Sigmoid colon (tissue), 7 donors: Measurements from ENCODE around the gene USP17L13. TPM values are rescaled to one million over a fixed set of nuclear protein-coding genes. Genes with fewer than 3 reads are reported as not detected.
"Not testable (repeated sequence)": the region's sequence is repeated elsewhere in the genome, so short reads cannot be mapped to it uniquely, and the experiment has no call there.

ENCODE experiments used
- DNase-seq: peaks from one replicate; pipeline ENCODE4 v3.0.0-alpha.2; 2019
- H3K27ac ChIP-seq, 4 donors: fragments of 200-600 bp; sonication (generic); one replicate each; pipeline ENCODE4 v1.5.1; 2016 to 2019; ENCODE audit warnings: mild to moderate bottlenecking in 1 of 4
- H3K27me3 ChIP-seq, 3 donors: fragments of 200-600 bp; sonication (generic); one replicate each; pipeline ENCODE4 v1.5.1; 2019; ENCODE audit warnings: mild to moderate bottlenecking in 1 of 3
- H3K36me3 ChIP-seq, 4 donors: fragments of 200-600 bp; sonication (generic); one replicate each; pipeline ENCODE4 v1.5.1; 2016 to 2019
- H3K4me1 ChIP-seq, 4 donors: fragments of 200-600 bp; sonication (generic); one replicate each; pipeline ENCODE4 v1.5.1; 2017 to 2019
- H3K4me3 ChIP-seq, 4 donors: fragments of 200-600 bp; sonication (generic); one replicate each; pipeline ENCODE4 v1.5.1; 2017 to 2019; ENCODE audit warnings: mild to moderate bottlenecking in 2 of 4, moderate library complexity in 1 of 4
- H3K9me3 ChIP-seq, 4 donors: fragments of 200-600 bp in 3 of 4; sonication (generic) in 3 of 4; one replicate each; pipeline versions ENCODE4 v1.5.1 to v1.6.1; 2013 to 2019
- WGBS, 2 donors: extraction: QIAGEN DNeasy Blood & Tissue Kit; methylation state at CpG; one replicate each; pipeline ENCODE4 v1.1.7; 2013; 5-methylcytosine and 5-hydroxymethylcytosine counted together
- intact Hi-C: fragments of 100-400 bp; cut with DNase I; formaldehyde crosslinking; loops from one replicate; pipeline ENCODE4 v1.15.1; 2023
- polyA plus RNA-seq, 3 donors: library from polyadenylated mRNA; stranded (reverse); fragments of 200-250 nt; gene quantifications; one replicate each; pipeline ENCODE4 v1.2.3, GENCODE V29; 2013
- total RNA-seq, 4 donors: library from RNA; depleted of rRNA; stranded (reverse); fragments of >200 nt; gene quantifications; one replicate each; pipeline ENCODE4 v1.1.0, GENCODE V29; 2016
- donor health status: healthy with polysubstance abuse.
- donor health status: Bipolar disorder and iron deficiency.
- donor health status: healthy.

USP17L13 gene, protein sequence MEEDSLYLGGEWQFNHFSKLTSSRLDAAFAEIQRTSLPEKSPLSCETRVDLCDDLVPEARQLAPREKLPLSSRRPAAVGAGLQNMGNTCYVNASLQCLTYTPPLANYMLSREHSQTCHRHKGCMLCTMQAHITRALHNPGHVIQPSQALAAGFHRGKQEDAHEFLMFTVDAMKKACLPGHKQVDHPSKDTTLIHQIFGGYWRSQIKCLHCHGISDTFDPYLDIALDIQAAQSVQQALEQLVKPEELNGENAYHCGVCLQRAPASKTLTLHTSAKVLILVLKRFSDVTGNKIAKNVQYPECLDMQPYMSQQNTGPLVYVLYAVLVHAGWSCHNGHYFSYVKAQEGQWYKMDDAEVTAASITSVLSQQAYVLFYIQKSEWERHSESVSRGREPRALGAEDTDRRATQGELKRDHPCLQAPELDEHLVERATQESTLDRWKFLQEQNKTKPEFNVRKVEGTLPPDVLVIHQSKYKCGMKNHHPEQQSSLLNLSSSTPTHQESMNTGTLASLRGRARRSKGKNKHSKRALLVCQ
- total RNA-seq (not detected), polyA plus RNA-seq (not detected)

DNA sequence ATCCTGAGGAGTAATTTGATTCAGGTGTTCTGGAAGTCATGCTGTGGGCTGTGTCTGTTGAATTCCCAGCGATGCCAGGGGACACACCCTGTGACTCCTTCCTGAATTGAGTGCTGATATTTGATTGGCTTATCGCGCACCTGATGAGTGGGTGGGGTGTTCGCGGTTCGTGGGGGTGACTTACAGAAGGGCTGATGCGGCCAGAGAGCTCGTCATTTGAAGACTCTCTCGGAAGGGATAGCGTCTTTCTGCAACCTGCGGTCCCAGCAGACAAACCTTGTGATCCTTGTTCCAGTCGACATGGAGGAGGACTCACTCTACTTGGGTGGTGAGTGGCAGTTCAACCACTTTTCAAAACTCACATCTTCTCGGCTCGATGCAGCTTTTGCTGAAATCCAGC, at the start of gene USP17L13:
Gene USP17L13, plus strand, starts transcription at position 301 of the 400 bp plus-strand sequence. Its CDS starts 0 bp downstream, at position 301.
- DNase-seq, H3K4me3 ChIP-seq, H3K36me3 ChIP-seq, H3K4me1 ChIP-seq, H3K27me3 ChIP-seq, intact Hi-C loops, H3K9me3 ChIP-seq, H3K27ac ChIP-seq: not testable (repeated sequence)
- no CpG with 5 or more reads among the region's 14 CpGs for WGBS, 2 donors

DNA sequence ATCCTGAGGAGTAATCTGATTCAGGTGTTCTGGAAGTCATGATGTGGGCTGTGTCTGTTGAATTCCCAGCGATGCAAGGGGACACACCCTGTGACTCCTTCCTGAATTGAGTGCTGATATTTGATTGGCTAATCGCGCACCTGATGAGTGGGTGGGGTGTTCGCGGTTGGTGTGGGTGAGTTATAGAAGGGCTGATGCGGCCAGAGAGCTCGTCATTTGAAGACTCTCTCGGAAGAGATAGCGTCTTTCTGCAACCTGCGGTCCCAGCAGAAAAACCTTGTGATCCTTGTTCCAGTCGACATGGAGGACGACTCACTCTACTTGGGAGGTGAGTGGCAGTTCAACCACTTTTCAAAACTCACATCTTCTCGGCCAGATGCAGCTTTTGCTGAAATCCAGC, 14.3 kb upstream of the USP17L13 start, which contains the start of gene USP17L10:
Gene USP17L10, plus strand, starts transcription at position 301 of the 400 bp plus-strand sequence. Its CDS starts 0 bp downstream, at position 301.
- DNase-seq, H3K4me1 ChIP-seq, H3K4me3 ChIP-seq, H3K27ac ChIP-seq, H3K36me3 ChIP-seq, H3K9me3 ChIP-seq, H3K27me3 ChIP-seq, intact Hi-C loops: not testable (repeated sequence)
- 88% methylated on average over 13 of the region's 13 CpGs; no CpG with 5 or more reads in 1 of the 2 donors for WGBS, 2 donors

DNA sequence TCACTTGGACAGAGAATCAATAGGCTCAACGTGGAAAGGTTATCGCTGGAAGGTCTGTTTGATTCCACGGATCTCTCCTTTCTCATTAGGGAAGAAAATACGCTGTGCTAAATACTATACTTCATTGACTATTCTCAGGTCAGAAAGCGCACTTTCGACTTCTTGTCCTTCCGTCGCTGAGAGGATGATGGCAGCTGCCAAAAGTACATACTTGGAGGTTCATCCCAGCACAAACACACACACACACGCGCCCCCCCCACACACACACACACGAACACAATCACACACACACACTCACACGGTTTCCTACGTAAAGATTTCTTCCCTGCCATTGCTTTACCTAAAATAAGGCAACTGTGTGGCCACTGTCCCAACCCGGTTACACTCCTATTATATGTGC, 10.0 kb upstream of the USP17L13 start:
- H3K9me3 ChIP-seq, H3K4me3 ChIP-seq, intact Hi-C loops, H3K27ac ChIP-seq, H3K36me3 ChIP-seq, H3K4me1 ChIP-seq, H3K27me3 ChIP-seq: not testable (repeated sequence)
- DNase-seq = peak; percentile 13
- WGBS, 2 donors = 83% methylated on average over 11 of the region's 14 CpGs

DNA sequence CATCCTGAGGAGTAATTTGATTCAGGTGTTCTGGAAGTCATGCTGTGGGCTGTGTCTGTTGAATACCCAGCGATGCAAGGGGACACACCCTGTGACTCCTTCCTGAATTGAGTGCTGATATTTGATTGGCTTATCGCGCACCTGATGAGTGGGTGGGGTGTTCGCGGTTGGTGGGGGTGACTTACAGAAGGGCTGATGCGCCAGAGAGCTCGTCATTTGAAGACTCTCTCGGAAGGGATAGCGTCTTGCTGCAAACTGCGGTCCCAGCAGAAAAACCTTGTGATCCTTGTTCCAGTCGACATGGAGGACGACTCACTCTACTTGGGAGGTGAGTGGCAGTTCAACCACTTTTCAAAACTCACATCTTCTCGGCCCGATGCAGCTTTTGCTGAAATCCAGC, 9.6 kb upstream of the USP17L13 start, which contains the start of gene USP17L11:
Gene USP17L11, plus strand, starts transcription at position 301 of the 400 bp plus-strand sequence. Its CDS starts 0 bp downstream, at position 301.
- H3K9me3 ChIP-seq, H3K4me3 ChIP-seq, H3K4me1 ChIP-seq, DNase-seq, H3K27me3 ChIP-seq, intact Hi-C loops, H3K27ac ChIP-seq, H3K36me3 ChIP-seq: not testable (repeated sequence)
- 98% methylated on average over 10 of the region's 14 CpGs; no CpG with 5 or more reads in 1 of the 2 donors for WGBS, 2 donors

DNA sequence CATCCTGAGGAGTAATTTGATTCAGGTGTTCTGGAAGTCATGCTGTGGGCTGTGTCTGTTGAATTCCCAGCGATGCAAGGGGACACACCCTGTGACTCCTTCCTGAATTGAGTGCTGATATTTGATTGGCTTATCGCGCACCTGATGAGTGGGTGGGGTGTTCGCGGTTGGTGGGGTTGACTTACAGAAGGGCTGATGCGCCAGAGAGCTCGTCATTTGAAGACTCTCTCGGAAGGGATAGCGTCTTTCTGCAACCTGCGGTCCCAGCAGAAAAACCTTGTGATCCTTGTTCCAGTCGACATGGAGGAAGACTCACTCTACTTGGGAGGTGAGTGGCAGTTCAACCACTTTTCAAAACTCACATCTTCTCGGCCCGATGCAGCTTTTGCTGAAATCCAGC, 4.8 kb upstream of the USP17L13 start, which contains the start of gene USP17L12:
Gene USP17L12, plus strand, starts transcription at position 301 of the 400 bp plus-strand sequence. Its CDS starts 0 bp downstream, at position 301.
- H3K36me3 ChIP-seq, H3K27me3 ChIP-seq, H3K27ac ChIP-seq, DNase-seq, H3K4me1 ChIP-seq, H3K9me3 ChIP-seq, intact Hi-C loops, H3K4me3 ChIP-seq: not testable (repeated sequence)
- WGBS, 2 donors = no CpG with 5 or more reads among the region's 13 CpGs

DNA sequence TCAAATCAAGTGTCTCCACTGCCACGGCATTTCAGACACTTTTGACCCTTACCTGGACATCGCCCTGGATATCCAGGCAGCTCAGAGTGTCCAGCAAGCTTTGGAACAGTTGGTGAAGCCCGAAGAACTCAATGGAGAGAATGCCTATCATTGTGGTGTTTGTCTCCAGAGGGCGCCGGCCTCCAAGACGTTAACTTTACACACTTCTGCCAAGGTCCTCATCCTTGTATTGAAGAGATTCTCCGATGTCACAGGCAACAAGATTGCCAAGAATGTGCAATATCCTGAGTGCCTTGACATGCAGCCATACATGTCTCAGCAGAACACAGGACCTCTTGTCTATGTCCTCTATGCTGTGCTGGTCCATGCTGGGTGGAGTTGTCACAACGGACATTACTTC, 5.6 kb downstream of the USP17L13 start:
- H3K27me3 ChIP-seq, H3K9me3 ChIP-seq, H3K4me3 ChIP-seq, H3K36me3 ChIP-seq, H3K27ac ChIP-seq, intact Hi-C loops, H3K4me1 ChIP-seq: not testable (repeated sequence)
- 93 to 96% methylated on average over 5 to 6 of the region's 8 CpGs for WGBS, 2 donors
- DNase-seq = peak; percentile 53

DNA sequence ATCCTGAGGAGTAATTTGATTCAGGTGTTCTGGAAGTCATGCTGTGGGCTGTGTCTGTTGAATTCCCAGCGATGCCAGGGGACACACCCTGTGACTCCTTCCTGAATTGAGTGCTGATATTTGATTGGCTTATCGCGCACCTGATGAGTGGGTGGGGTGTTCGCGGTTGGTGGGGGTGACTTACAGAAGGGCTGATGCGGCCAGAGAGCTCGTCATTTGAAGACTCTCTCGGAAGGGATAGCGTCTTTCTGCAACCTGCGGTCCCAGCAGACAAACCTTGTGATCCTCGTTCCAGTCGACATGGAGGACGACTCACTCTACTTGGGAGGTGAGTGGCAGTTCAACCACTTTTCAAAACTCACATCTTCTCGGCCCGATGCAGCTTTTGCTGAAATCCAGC, 9.4 kb downstream of the USP17L13 start, which contains the start of gene USP17L15:
Gene USP17L15, plus strand, starts transcription at position 301 of the 400 bp plus-strand sequence. Its CDS starts 0 bp downstream, at position 301.
- intact Hi-C loops, H3K4me3 ChIP-seq, H3K27me3 ChIP-seq, H3K27ac ChIP-seq, H3K4me1 ChIP-seq, H3K36me3 ChIP-seq, DNase-seq, H3K9me3 ChIP-seq: not testable (repeated sequence)
- WGBS, 2 donors = no CpG with 5 or more reads among the region's 15 CpGs

DNA sequence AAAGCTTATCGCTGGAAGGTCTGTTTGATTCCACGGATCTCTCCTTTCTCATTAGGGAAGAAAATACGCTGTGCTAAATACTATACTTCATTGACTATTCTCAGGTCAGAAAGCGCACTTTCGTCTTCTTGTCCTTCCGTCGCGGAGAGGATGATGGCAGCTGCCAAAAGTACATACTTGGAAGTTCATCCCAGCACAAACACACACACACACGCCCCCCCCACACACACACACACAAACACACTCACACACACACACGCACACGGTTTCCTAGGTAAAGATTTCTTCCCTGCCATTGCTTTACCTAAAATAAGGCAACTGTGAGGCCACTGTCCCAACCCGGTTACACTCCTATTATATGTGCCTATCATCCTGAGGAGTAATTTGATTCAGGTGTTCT, 13.8 kb downstream of the USP17L13 start:
- H3K9me3 ChIP-seq, H3K27ac ChIP-seq, H3K27me3 ChIP-seq, H3K36me3 ChIP-seq, H3K4me1 ChIP-seq, H3K4me3 ChIP-seq, intact Hi-C loops: not testable (repeated sequence)
- peak; percentile 40 for DNase-seq
- 83 to 88% methylated on average over 11 of the region's 12 CpGs for WGBS, 2 donors

DNA sequence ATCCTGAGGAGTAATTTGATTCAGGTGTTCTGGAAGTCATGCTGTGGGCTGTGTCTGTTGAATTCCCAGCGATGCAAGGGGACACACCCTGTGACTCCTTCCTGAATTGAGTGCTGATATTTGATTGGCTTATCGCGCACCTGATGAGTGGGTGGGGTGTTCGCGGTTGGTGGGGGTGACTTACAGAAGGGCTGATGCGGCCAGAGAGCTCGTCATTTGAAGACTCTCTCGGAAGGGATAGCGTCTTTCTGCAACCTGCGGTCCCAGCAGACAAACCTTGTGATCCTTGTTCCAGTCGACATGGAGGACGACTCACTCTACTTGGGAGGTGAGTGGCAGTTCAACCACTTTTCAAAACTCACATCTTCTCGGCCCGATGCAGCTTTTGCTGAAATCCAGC, 18.9 kb downstream of the USP17L13 start, which contains the start of gene USP17L17:
Gene USP17L17, plus strand, starts transcription at position 301 of the 400 bp plus-strand sequence. Its CDS starts 0 bp downstream, at position 301.
- H3K27ac ChIP-seq, H3K4me1 ChIP-seq, H3K4me3 ChIP-seq, H3K27me3 ChIP-seq, intact Hi-C loops, DNase-seq, H3K9me3 ChIP-seq, H3K36me3 ChIP-seq: not testable (repeated sequence)
- 92 to 98% methylated on average over 5 of the region's 14 CpGs for WGBS, 2 donors

DNA sequence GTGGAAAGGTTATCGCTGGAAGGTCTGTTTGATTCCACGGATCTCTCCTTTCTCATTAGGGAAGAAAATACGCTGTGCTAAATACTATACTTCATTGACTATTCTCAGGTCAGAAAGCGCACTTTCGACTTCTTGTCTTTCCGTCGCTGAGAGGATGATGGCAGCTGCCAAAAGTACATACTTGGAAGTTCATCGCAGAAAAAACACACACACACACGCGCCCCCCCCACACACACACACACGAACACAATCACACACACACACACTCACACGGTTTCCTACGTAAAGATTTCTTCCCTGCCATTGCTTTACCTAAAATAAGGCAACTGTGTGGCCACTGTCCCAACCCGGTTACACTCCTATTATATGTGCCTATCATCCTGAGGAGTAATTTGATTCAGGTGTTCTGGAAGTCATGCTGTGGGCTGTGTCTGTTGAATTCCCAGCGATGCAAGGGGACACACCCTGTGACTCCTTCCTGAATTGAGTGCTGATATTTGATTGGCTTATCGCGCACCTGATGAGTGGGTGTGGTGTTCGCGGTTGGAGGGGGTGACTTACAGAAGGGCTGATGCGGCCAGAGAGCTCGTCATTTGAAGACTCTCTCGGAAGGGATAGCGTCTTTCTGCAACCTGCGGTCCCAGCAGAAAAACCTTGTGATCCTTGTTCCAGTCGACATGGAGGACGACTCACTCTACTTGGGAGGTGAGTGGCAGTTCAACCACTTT, 23.4 kb downstream of the USP17L13 start, which contains the start of gene USP17L18:
Gene USP17L18, plus strand, starts transcription at position 678 of the 728 bp plus-strand sequence. Its CDS starts 0 bp downstream, at position 678.
- H3K9me3 ChIP-seq, H3K27ac ChIP-seq, H3K36me3 ChIP-seq, H3K27me3 ChIP-seq, intact Hi-C loops, H3K4me3 ChIP-seq, H3K4me1 ChIP-seq: not testable (repeated sequence)
- peak; percentile 68 for DNase-seq
- 76 to 95% methylated on average over 15 to 21 of the region's 26 CpGs for WGBS, 2 donors

DNA sequence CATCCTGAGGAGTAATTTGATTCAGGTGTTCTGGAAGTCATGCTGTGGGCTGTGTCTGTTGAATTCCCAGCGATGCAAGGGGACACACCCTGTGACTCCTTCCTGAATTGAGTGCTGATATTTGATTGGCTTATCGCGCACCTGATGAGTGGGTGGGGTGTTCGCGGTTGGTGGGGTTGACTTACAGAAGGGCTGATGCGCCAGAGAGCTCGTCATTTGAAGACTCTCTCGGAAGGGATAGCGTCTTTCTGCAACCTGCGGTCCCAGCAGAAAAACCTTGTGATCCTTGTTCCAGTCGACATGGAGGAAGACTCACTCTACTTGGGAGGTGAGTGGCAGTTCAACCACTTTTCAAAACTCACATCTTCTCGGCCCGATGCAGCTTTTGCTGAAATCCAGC, 28.4 kb downstream of the USP17L13 start, which contains the start of gene USP17L19:
Gene USP17L19, plus strand, starts transcription at position 301 of the 400 bp plus-strand sequence. Its CDS starts 0 bp downstream, at position 301.
- DNase-seq, H3K36me3 ChIP-seq, H3K27ac ChIP-seq, H3K4me1 ChIP-seq, H3K9me3 ChIP-seq, H3K27me3 ChIP-seq, intact Hi-C loops, H3K4me3 ChIP-seq: not testable (repeated sequence)
- WGBS, 2 donors = no CpG with 5 or more reads among the region's 13 CpGs

DNA sequence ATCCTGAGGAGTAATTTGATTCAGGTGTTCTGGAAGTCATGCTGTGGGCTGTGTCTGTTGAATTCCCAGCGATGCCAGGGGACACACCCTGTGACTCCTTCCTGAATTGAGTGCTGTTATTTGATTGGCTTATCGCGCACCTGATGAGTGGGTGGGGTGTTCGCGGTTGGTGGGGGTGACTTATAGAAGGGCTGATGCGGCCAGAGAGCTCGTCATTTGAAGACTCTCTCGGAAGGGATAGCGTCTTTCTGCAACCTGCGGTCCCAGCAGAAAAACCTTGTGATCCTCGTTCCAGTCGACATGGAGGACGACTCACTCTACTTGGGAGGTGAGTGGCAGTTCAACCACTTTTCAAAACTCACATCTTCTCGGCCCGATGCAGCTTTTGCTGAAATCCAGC, 33.1 kb downstream of the USP17L13 start, which contains the start of gene USP17L20:
Gene USP17L20, plus strand, starts transcription at position 301 of the 400 bp plus-strand sequence. Its CDS starts 0 bp downstream, at position 301.
- DNase-seq, H3K27me3 ChIP-seq, H3K36me3 ChIP-seq, intact Hi-C loops, H3K4me1 ChIP-seq, H3K27ac ChIP-seq, H3K4me3 ChIP-seq, H3K9me3 ChIP-seq: not testable (repeated sequence)
- no CpG with 5 or more reads among the region's 15 CpGs for WGBS, 2 donors
